PFSK-1 (cell line): ENCODE results near the gene CLN6.

Experiments used
- POLR2AphosphoS5 ChIP-seq: IDR thresholded peaks from 2 replicates; pipeline ENCODE4 v1.6.1; 2012; ENCODE audit warnings: low read depth, mild to moderate bottlenecking, control low read depth, low read length, moderate library complexity
- TAF1 ChIP-seq: IDR thresholded peaks from 2 replicates; pipeline ENCODE4 v1.6.1; 2012; ENCODE audit warnings: low read length, control low read depth, borderline replicate concordance; ENCODE audit not compliant: insufficient read depth
- TF ChIP-seq, protein P1 (sequence below), 2 experiments: IDR thresholded peaks; 2 replicates each; pipeline versions ENCODE4 v1.6.1 to v1.8.0; 2011 to 2012; ENCODE audit warnings: low read depth in 2 of 2, low read length in 2 of 2, control low read depth in 1 of 2, inconsistent platforms in 1 of 2, mild to moderate bottlenecking in 1 of 2, moderate library complexity in 1 of 2; ENCODE audit not compliant: insufficient read depth in 1 of 2

DNA sequence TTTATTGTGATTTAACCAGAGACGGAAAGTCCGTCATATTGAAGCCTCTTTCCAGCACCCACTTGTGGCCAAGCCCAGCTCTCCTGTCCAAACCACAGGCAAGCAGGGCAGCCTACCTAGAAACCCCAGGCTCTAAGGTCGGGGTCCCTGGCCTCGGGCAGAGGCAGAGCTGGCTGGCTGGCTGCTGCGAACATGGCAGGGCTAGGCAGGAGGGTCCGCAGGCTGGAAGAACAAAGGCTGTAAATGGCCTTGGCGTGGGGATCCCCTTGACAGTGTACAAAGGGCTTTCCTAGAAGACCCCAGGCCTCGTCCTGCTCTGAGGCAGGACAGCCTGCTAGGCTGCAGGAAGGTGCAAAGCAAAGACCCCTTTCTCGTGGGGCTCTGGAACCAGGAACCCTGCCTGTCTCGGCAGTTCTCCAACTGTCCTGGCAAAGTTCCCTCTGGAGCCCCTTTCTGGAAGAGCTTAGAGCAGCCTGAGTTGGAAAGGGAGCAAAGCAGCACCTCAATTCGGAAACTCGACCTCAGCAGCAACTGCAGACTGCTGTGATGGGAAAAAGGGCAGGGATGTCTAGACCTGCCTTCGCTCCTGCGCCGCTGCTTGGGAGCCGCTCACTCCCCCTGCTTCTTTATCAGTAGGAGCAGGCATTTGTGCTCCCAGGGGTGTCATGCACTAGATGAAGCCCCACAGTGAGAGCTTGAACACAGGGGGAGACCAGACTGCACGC is 32.9 kb downstream of the CLN6 start:
- no peak for TF ChIP-seq TAF1
- TF ChIP-seq, protein P1, sequence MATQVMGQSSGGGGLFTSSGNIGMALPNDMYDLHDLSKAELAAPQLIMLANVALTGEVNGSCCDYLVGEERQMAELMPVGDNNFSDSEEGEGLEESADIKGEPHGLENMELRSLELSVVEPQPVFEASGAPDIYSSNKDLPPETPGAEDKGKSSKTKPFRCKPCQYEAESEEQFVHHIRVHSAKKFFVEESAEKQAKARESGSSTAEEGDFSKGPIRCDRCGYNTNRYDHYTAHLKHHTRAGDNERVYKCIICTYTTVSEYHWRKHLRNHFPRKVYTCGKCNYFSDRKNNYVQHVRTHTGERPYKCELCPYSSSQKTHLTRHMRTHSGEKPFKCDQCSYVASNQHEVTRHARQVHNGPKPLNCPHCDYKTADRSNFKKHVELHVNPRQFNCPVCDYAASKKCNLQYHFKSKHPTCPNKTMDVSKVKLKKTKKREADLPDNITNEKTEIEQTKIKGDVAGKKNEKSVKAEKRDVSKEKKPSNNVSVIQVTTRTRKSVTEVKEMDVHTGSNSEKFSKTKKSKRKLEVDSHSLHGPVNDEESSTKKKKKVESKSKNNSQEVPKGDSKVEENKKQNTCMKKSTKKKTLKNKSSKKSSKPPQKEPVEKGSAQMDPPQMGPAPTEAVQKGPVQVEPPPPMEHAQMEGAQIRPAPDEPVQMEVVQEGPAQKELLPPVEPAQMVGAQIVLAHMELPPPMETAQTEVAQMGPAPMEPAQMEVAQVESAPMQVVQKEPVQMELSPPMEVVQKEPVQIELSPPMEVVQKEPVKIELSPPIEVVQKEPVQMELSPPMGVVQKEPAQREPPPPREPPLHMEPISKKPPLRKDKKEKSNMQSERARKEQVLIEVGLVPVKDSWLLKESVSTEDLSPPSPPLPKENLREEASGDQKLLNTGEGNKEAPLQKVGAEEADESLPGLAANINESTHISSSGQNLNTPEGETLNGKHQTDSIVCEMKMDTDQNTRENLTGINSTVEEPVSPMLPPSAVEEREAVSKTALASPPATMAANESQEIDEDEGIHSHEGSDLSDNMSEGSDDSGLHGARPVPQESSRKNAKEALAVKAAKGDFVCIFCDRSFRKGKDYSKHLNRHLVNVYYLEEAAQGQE (IDR thresholded peaks at IDR 0.05; ENCODE audit: insufficient read depth in 1 of 2, low read depth in 2 of 2, low read length in 2 of 2): no peak
- no peak for TF ChIP-seq POLR2AphosphoS5
